Endothelial cell of umbilical vein (primary cell): ENCODE data around the gene SPG7. TPM values are rescaled to one million over a fixed set of nuclear protein-coding genes. Genes with fewer than 3 reads are reported as not detected.

Source experiments
- BruUV-seq: library from RNA; stranded (reverse); fragments of 400-500 nt; replicated peaks from 2 replicates; lab custom pipeline; 2021; lab: Mats Ljungman, UMichigan
- CTCF ChIA-PET: fragments of 300-600, 350-600 bp; sonication (Branson Sonifier 250); formaldehyde crosslinking; loops from one replicate; lab custom pipeline; 2021; ENCODE audit warnings: antibody characterized with exemption, inconsistent platforms; lab: Charles Lee
- POLR2A ChIA-PET: fragments of 300-600, 350-600 bp; sonication (Branson Sonifier 250); formaldehyde crosslinking; loops from one replicate; lab custom pipeline; 2021; ENCODE audit warnings: antibody characterized with exemption, inconsistent platforms; lab: Charles Lee
- DNase-seq: peaks from one replicate; pipeline ENCODE4 v3.0.0-alpha.2; 2011; ENCODE audit warnings: low read depth, low spot score
- FAIRE-seq: peaks from 2 replicates; lab custom pipeline; 2011; peaks lifted over from hg19 to GRCh38; lab: Jason Lieb, UNC
- H2AFZ ChIP-seq: 2 replicates; pipeline ENCODE4 v1.6.0; 2012; ENCODE audit warnings: low read depth, low read length, control low read depth, inconsistent platforms
- H3K27ac ChIP-seq: 2 replicates; pipeline ENCODE4 v1.5.1; 2011; ENCODE audit warnings: low read depth, mild to moderate bottlenecking, control low read depth, low read length, moderate library complexity; ENCODE audit not compliant: insufficient read depth
- H3K27me3 ChIP-seq, 2 experiments: 2 replicates each; pipeline versions ENCODE4 v1.6.0 to v1.6.1; 2011; ENCODE audit warnings: low read length in 2 of 2, mixed read lengths in 1 of 2; ENCODE audit not compliant: control insufficient read depth in 2 of 2, insufficient read depth in 2 of 2
- H3K36me3 ChIP-seq, 2 experiments: 2 replicates in 1 of 2; 3 replicates in 1 of 2; pipeline ENCODE4 v1.5.1; 2011; ENCODE audit warnings: low read length in 2 of 2, mild to moderate bottlenecking in 1 of 2, moderate library complexity in 1 of 2; ENCODE audit not compliant: control insufficient read depth in 2 of 2, insufficient read depth in 2 of 2; ENCODE audit errors: extremely low read depth in 1 of 2
- H3K4me1 ChIP-seq: 3 replicates; pipeline ENCODE4 v1.5.1; 2011; ENCODE audit warnings: mild to moderate bottlenecking, low read length; ENCODE audit not compliant: control insufficient read depth, insufficient read depth; ENCODE audit errors: extremely low read depth
- H3K4me2 ChIP-seq: 2 replicates; pipeline ENCODE4 v1.6.1; 2011; ENCODE audit warnings: low read length, control low read depth, mixed read lengths; ENCODE audit not compliant: insufficient read depth
- H3K4me3 ChIP-seq, 3 experiments: fragments of 200-600 bp in 1 of 3; sonication (generic), shearing (Covaris generic) in 1 of 3; replicated peaks in 1 of 3; 2 replicates each; pipeline ENCODE4 v1.5.1; 2011 to 2016; ENCODE audit warnings: control low read depth in 3 of 3, low read length in 3 of 3, mild to moderate bottlenecking in 2 of 3, inconsistent platforms in 1 of 3, low read depth in 1 of 3, moderate library complexity in 1 of 3; ENCODE audit not compliant: insufficient read depth in 1 of 3
- H3K79me2 ChIP-seq: 2 replicates; pipeline ENCODE4 v1.6.0; 2012; ENCODE audit warnings: low read length, inconsistent platforms; ENCODE audit not compliant: control insufficient read depth, insufficient read depth
- H3K9ac ChIP-seq: replicated peaks from 2 replicates; pipeline ENCODE3; 2011; ENCODE audit warnings: low read length, control low read depth; ENCODE audit not compliant: insufficient read depth; ENCODE audit errors: extremely low read depth
- H3K9me1 ChIP-seq: replicated peaks from 3 replicates; pipeline ENCODE4 v1.6.0; 2011; ENCODE audit warnings: mild to moderate bottlenecking, low read length; ENCODE audit not compliant: control insufficient read depth, insufficient read depth; ENCODE audit errors: extremely low read depth
- H3K9me3 ChIP-seq: replicated peaks from 2 replicates; pipeline ENCODE4 v1.5.1; 2012; ENCODE audit warnings: low read length, inconsistent platforms; ENCODE audit not compliant: control insufficient read depth, insufficient read depth
- H4K20me1 ChIP-seq: replicated peaks from 2 replicates; pipeline ENCODE3; 2011; ENCODE audit warnings: mild to moderate bottlenecking, low read length; ENCODE audit not compliant: control insufficient read depth, insufficient read depth; ENCODE audit errors: extremely low read depth
- EZH2 ChIP-seq: IDR thresholded peaks from 2 replicates; pipeline ENCODE4 v1.6.1; 2012; ENCODE audit warnings: borderline replicate concordance, low read depth, mild to moderate bottlenecking, moderate library complexity, low read length, inconsistent platforms; ENCODE audit not compliant: severe bottlenecking
- GATA2 ChIP-seq: IDR thresholded peaks from 2 replicates; pipeline ENCODE4 v1.7.0; 2011; ENCODE audit warnings: low read depth, mild to moderate bottlenecking, moderate library complexity, mixed read lengths, low read length; ENCODE audit not compliant: insufficient read length, insufficient read depth
- JUN ChIP-seq: IDR thresholded peaks from 2 replicates; pipeline ENCODE4 v1.6.1; 2011; ENCODE audit warnings: borderline replicate concordance, low read depth; ENCODE audit not compliant: insufficient read length, insufficient read depth
- MYC ChIP-seq: IDR thresholded peaks from one replicate; pipeline ENCODE4 v1.6.1; 2011; ENCODE audit warnings: mild to moderate bottlenecking, low read depth, low read length
- POLR2A ChIP-seq: IDR thresholded peaks from 2 replicates; pipeline ENCODE4 v1.6.1; 2012; ENCODE audit warnings: low read depth, mild to moderate bottlenecking, control low read depth, low read length
- dilution Hi-C: fragments of 300-500 bp; cut with MboI; formaldehyde crosslinking; loops from one replicate; pipeline ENCODE4 v1.15.0; 2019; ENCODE audit warnings: low sequenced_read_pairs; ENCODE audit not compliant: extremely low pct_ligation_motif_present
- intact Hi-C: fragments of 100-400 bp; cut with micrococcal nuclease; formaldehyde crosslinking; loops from one replicate; pipeline ENCODE4 v1.10.0; 2022
- polyA plus RNA-seq, 4 experiments: library from polyadenylated mRNA; depleted of rRNA in 3 of 4; stranded (reverse) in 3 of 4; unstranded in 1 of 4; fragments of >200 nt; gene quantifications; 2 replicates each; pipeline versions ENCODE4 v1.2.1 to v1.2.3, GENCODE V29; 2011 to 2012; ENCODE audit warnings: missing spikeins in 1 of 4
- total RNA-seq: library from RNA; stranded (reverse); gene quantifications from 2 replicates; pipeline ENCODE4 v1.2.3, GENCODE V29; 2021
- TF ChIP-seq, protein P1 (sequence below): IDR thresholded peaks from 2 replicates; pipeline ENCODE4 v1.6.1; 2011; ENCODE audit not compliant: insufficient read depth, insufficient read length

SPG7 gene
- total and polyA plus RNA-seq, 2 donors (not counting 3 experiments of a cell fraction or from before 2014, with no cell fraction given) = 90.2 to 146 TPM

DNA sequence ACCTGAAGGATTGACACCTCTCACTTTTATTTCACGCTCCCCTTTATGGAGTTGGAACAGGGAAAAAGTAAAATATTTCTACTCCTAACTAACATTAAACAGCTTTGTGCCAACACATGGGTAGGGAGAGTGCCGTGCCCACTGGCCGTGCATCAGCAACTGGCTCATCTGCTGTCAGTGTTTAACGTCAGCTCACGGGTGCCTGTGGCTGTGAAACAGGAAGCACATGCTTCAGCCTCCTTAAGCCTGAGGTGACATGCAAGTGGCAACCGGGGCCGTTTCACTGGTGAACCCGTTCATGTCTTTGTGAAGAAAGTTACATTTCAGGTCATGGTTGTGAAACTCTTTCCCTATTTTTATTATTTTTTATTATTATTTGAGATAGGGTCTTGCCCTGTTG lies 3.2 kb downstream of the SPG7 start:
- no TSS peak for BruUV-seq
- no peak overlapping the region for H3K4me2 ChIP-seq
- dilution Hi-C loops (no loop called here), intact Hi-C loops (no loop called here)
- no peaks in the 10 kb centered on the region for H4K20me1 ChIP-seq
- TF ChIP-seq, protein P1, sequence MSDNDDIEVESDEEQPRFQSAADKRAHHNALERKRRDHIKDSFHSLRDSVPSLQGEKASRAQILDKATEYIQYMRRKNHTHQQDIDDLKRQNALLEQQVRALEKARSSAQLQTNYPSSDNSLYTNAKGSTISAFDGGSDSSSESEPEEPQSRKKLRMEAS = no peak
- no peak overlapping the region for H3K9ac ChIP-seq
- H3K79me2 ChIP-seq = peaks cover 47% of the 10 kb centered on the region
- ChIA-PET CTCF (interaction anchor here (1.1 kb wide), 1 partner anchor 12 kb away, joined by 4 read pairs; no protein-coding TSS in a partner anchor), POLR2A (no interaction called here)
- FAIRE-seq = no peak
- H3K27ac ChIP-seq = no peak overlapping the region
- DNase-seq = no peak
- peaks cover 4 to 23% of the 10 kb centered on the region in 2 experiments for H3K36me3 ChIP-seq
- H3K27me3 ChIP-seq = no peaks in the 10 kb centered on the region
- no peaks in the 10 kb centered on the region for H3K9me1 ChIP-seq
- peaks cover 14% of the 10 kb centered on the region for H3K4me1 ChIP-seq
- no peaks in the 10 kb centered on the region for H3K9me3 ChIP-seq
- no peak overlapping the region for H3K4me3 ChIP-seq
- no peak overlapping the region for H2AFZ ChIP-seq

DNA sequence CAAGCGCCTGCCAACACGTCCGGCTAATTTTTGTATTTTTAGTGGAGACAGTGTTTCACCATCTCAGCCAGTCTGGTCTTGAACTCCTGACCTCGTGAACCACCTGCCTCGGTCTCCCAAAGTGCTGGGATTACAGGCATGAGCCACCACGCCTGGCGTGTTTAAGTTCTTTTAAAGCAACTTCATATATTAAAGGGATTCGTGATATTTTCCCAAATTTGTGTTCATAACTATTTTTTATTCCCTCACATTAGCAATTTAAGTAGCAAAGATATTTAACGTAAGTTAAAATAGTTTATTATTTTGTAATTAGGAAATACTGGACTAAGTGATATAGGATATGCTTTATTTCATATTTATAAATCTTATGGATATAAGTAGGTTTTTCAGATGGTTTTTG lies 4.2 kb downstream of the SPG7 start:
- ChIA-PET POLR2A (no interaction called here), CTCF (no interaction called here)
- no peak for FAIRE-seq
- no peaks in the 10 kb centered on the region for H4K20me1 ChIP-seq
- H3K36me3 ChIP-seq = peaks cover 4 to 29% of the 10 kb centered on the region in 2 experiments
- H3K9ac ChIP-seq = no peak overlapping the region
- H3K4me3 ChIP-seq = no peak overlapping the region
- dilution Hi-C loops = no loop called here
- H3K27ac ChIP-seq = no peak overlapping the region
- no peaks in the 10 kb centered on the region for H3K9me1 ChIP-seq
- H3K27me3 ChIP-seq = no peaks in the 10 kb centered on the region
- BruUV-seq = no TSS peak
- no peak for DNase-seq
- intact Hi-C loops = no loop called here
- TF ChIP-seq EZH2 = no peak
- no peak for TF ChIP-seq MYC
- TF ChIP-seq GATA2 = no peak
- no peak for TF ChIP-seq POLR2A
- no peak for TF ChIP-seq JUN
- TF ChIP-seq, protein P1 = no peak
- H3K9me3 ChIP-seq = no peaks in the 10 kb centered on the region
- H3K4me1 ChIP-seq = peaks cover 4% of the 10 kb centered on the region
- H2AFZ ChIP-seq = no peak overlapping the region
- H3K79me2 ChIP-seq = peaks cover 45% of the 10 kb centered on the region
- H3K4me2 ChIP-seq = no peak overlapping the region
